ENCODE measurements around the gene SRM.

SRM gene

GRCh38 chr1:11012260-11013159 is 47.3 kb downstream of the SRM start, which contains the start of gene TARDBP:
Gene TARDBP, plus strand, starts transcription at chr1:11012654. Its CDS starts 1,074 bp downstream, at chr1:11013728.
- FAIRE-seq = no peak

Data from colon (tissue), 2 donors.